GM23338 (cell line): ENCODE results near the gene TENT5D. TPM values are rescaled to one million over a fixed set of nuclear protein-coding genes. Genes with fewer than 3 reads are reported as not detected.

ENCODE experiments used
- ATAC-seq: fragments of 200-7000 bp; cut with Tn5 transposase; 3 replicates; pipeline ENCODE4 v1.9.1; 2020
- DNase-seq: peaks from one replicate; pipeline ENCODE4 v3.0.0-alpha.2; 2015; ENCODE audit warnings: low spot score
- H2AFZ ChIP-seq: fragments of 200-600 bp; sonication (generic); 2 replicates; pipeline ENCODE4 v1.8.0; 2016; ENCODE audit warnings: antibody characterized with exemption, mild to moderate bottlenecking, moderate library complexity
- H3F3A ChIP-seq: fragments of 200-600 bp; sonication (generic); replicated peaks from 2 replicates; pipeline ENCODE4 v1.8.0; 2017; ENCODE audit warnings: antibody characterized with exemption, mixed run types, low read depth
- H3K27ac ChIP-seq: fragments of 200-600 bp; sonication (generic); 2 replicates; pipeline ENCODE4 v1.6.1; 2016; ENCODE audit warnings: low read depth
- H3K27me3 ChIP-seq: fragments of 200-600 bp; sonication (generic); 2 replicates; pipeline ENCODE4 v1.8.0; 2016; ENCODE audit warnings: mild to moderate bottlenecking, mixed run types, moderate library complexity; ENCODE audit not compliant: insufficient read depth
- H3K36me3 ChIP-seq: fragments of 200-600 bp; sonication (generic); 2 replicates; pipeline ENCODE4 v1.8.0; 2016; ENCODE audit warnings: mild to moderate bottlenecking; ENCODE audit not compliant: insufficient read depth
- H3K4me1 ChIP-seq: fragments of 200-600 bp; sonication (generic); 2 replicates; pipeline ENCODE4 v1.8.0; 2016; ENCODE audit warnings: mild to moderate bottlenecking, moderate library complexity; ENCODE audit not compliant: insufficient read depth
- H3K4me2 ChIP-seq: fragments of 200-600 bp; sonication (generic); 2 replicates; pipeline ENCODE4 v1.7.1; 2017; ENCODE audit warnings: mixed run types
- H3K4me3 ChIP-seq: fragments of 200-600 bp; sonication (generic); 2 replicates; pipeline ENCODE4 v1.6.1; 2016; ENCODE audit warnings: mixed run types
- H3K79me2 ChIP-seq: fragments of 200-600 bp; sonication (generic); replicated peaks from 2 replicates; pipeline ENCODE4 v1.8.0; 2017; ENCODE audit warnings: mild to moderate bottlenecking; ENCODE audit not compliant: insufficient read depth
- H3K9me2 ChIP-seq: fragments of 200-600 bp; sonication (generic); 2 replicates; pipeline ENCODE4 v1.8.0; 2017; ENCODE audit not compliant: insufficient read depth
- H4K20me1 ChIP-seq: fragments of 200-600 bp; sonication (generic); replicated peaks from 2 replicates; pipeline ENCODE4 v1.8.0; 2017; ENCODE audit warnings: mild to moderate bottlenecking; ENCODE audit not compliant: insufficient read depth
- H3K27ac Mint-ChIP-seq: 2 replicates; pipeline ENCODE4 v1.8.0; 2020; ENCODE audit warnings: inconsistent platforms, mild to moderate bottlenecking, moderate library complexity, mixed read lengths
- H3K27me3 Mint-ChIP-seq: 3 replicates; pipeline ENCODE4 v1.8.0; 2022; ENCODE audit warnings: low read depth, mild to moderate bottlenecking, moderate library complexity, mixed read lengths, inconsistent platforms; ENCODE audit not compliant: insufficient read depth, poor library complexity
- H3K36me3 Mint-ChIP-seq: 3 replicates; pipeline ENCODE4 v1.8.0; 2021; ENCODE audit warnings: low read depth, mild to moderate bottlenecking, inconsistent platforms, moderate library complexity, mixed read lengths
- H3K4me1 Mint-ChIP-seq: 3 replicates; pipeline ENCODE4 v1.8.0; 2020; ENCODE audit warnings: mild to moderate bottlenecking, inconsistent platforms, mixed read lengths
- H3K4me3 Mint-ChIP-seq: 3 replicates; pipeline ENCODE4 v1.8.0; 2021; ENCODE audit warnings: moderate library complexity, mild to moderate bottlenecking, inconsistent platforms, mixed read lengths
- H3K9me3 Mint-ChIP-seq: 3 replicates; pipeline ENCODE4 v1.8.0; 2020; ENCODE audit warnings: moderate library complexity, mild to moderate bottlenecking, inconsistent platforms, mixed read lengths
- CREB1 ChIP-seq: fragments of 250-450 bp; sonication (Bioruptor Pico); IDR thresholded peaks from 2 replicates; pipeline ENCODE4 v1.5.0; 2020; ENCODE audit warnings: low read depth, mild to moderate bottlenecking, moderate library complexity
- CTCF ChIP-seq, 2 experiments: fragments of 200-600 bp in 1 of 2; sonication (generic) in 1 of 2; conservative IDR thresholded peaks; 2 replicates each; pipeline versions ENCODE4 v1.5.1 to v1.6.1; 2016 to 2017; ENCODE audit warnings: antibody characterized with exemption in 2 of 2, low read depth in 2 of 2, mild to moderate bottlenecking in 2 of 2, moderate library complexity in 1 of 2
- ETS1 ChIP-seq: IDR thresholded peaks from 2 replicates; pipeline ENCODE4 v1.6.1; 2016; ENCODE audit warnings: antibody characterized with exemption
- EZH2 ChIP-seq: fragments of 200-600 bp; sonication (generic); IDR thresholded peaks from one replicate; pipeline ENCODE4 v1.8.0; 2017; ENCODE audit warnings: antibody characterized with exemption, mild to moderate bottlenecking, low read depth; ENCODE audit not compliant: unreplicated experiment
- EZH2phosphoT487 ChIP-seq: fragments of 200-600 bp; sonication (generic); IDR thresholded peaks from one replicate; pipeline ENCODE4 v1.8.1; 2018; ENCODE audit warnings: antibody characterized with exemption; ENCODE audit not compliant: unreplicated experiment
- JUNB ChIP-seq: IDR thresholded peaks from one replicate; pipeline ENCODE4 v1.6.1; 2016; ENCODE audit warnings: antibody characterized with exemption; ENCODE audit not compliant: unreplicated experiment
- NANOG ChIP-seq: IDR thresholded peaks from 2 replicates; pipeline ENCODE4 v1.6.1; 2016; ENCODE audit warnings: antibody characterized with exemption, borderline replicate concordance
- POLR2AphosphoS5 ChIP-seq: IDR thresholded peaks from 2 replicates; pipeline ENCODE4 v1.6.1; 2016; ENCODE audit warnings: antibody characterized with exemption, low read depth
- REST ChIP-seq: IDR thresholded peaks from one replicate; pipeline ENCODE4 v1.6.1; 2018; ENCODE audit warnings: antibody characterized with exemption; ENCODE audit not compliant: unreplicated experiment
- STAT1 ChIP-seq: IDR thresholded peaks from one replicate; pipeline ENCODE4 v1.6.1; 2016; ENCODE audit warnings: antibody characterized with exemption; ENCODE audit not compliant: unreplicated experiment
- ZNF114 ChIP-seq: fragments of 250-450 bp; sonication (Bioruptor Pico); IDR thresholded peaks from 2 replicates; pipeline ENCODE4 v1.5.0; 2020; ENCODE audit warnings: mild to moderate bottlenecking, moderate library complexity
- ZNF331 ChIP-seq: fragments of 250-450 bp; sonication (Bioruptor Pico); IDR thresholded peaks from 2 replicates; pipeline ENCODE4 v1.5.0; 2020; ENCODE audit warnings: low read depth, mild to moderate bottlenecking, moderate library complexity
- ZNF462 ChIP-seq: fragments of 250-450 bp; sonication (Bioruptor Pico); IDR thresholded peaks from 2 replicates; pipeline ENCODE4 v1.5.0; 2020; ENCODE audit warnings: mild to moderate bottlenecking, moderate library complexity
- polyA plus RNA-seq: library from polyadenylated mRNA; unstranded; fragments of >200 nt; fragmentation: Nextera tagmentation; extraction: Ambion mirVana; gene quantifications from 2 replicates; pipeline ENCODE4 v1.2.1, GENCODE V29; 2016
- total RNA-seq: library from RNA; depleted of rRNA; stranded (reverse); fragments of >200 nt; shearing (Covaris generic); gene quantifications from 2 replicates; pipeline ENCODE4 v1.2.3, GENCODE V29; 2014

Gene TENT5D
- total and polyA plus RNA-seq, 2 experiments from 2014 or later, result 0.10 TPM; not detected in 1

- H3K36me3 Mint-ChIP-seq, result peaks cover 12% of the 10 kb centered on the region; the same call in 1 of the 3 replicates
- Histone ChIP-seq H2AFZ (no peak overlapping the region), H3K36me3 (no peaks in the 10 kb centered on the region), H3K4me3 (no peak overlapping the region), H3K4me2 (no peak overlapping the region), H3F3A (no peaks in the 10 kb centered on the region), H3K9me2 (no peaks in the 10 kb centered on the region), H4K20me1 (no peaks in the 10 kb centered on the region), H3K27me3 (no peaks in the 10 kb centered on the region), H3K79me2 (no peaks in the 10 kb centered on the region), H3K27ac (no peak overlapping the region), H3K4me1 (no peaks in the 10 kb centered on the region)
- no peak for ATAC-seq
- DNase-seq, result no peak
- H3K4me3 Mint-ChIP-seq, result no peak overlapping the region
- H3K27me3 Mint-ChIP-seq, result no peaks in the 10 kb centered on the region
- no peaks in the 10 kb centered on the region for H3K4me1 Mint-ChIP-seq
- TF ChIP-seq CTCF (conservative IDR thresholded peaks at IDR 0.05; ENCODE audit: low read depth in 2 of 2) (no peak), EZH2 (no peak), POLR2AphosphoS5 (no peak), JUNB (no peak), NANOG (no peak), STAT1 (no peak), EZH2phosphoT487 (no peak), ZNF462 (CRISPR knock-in tag) (no peak), CREB1 (CRISPR knock-in tag) (no peak), ZNF114 (CRISPR knock-in tag) (no peak), ETS1 (no peak), ZNF331 (CRISPR knock-in tag) (no peak), REST (no peak)
- no peak overlapping the region for H3K27ac Mint-ChIP-seq
- H3K9me3 Mint-ChIP-seq, result peaks cover 31% of the 10 kb centered on the region
Measured at GRCh38 chrX:80486299-80486698, 66.1 kb downstream of the TENT5D start.
